K562 (cell line): ENCODE measurements around the gene BCAS4. TPM values are rescaled to one million over a fixed set of nuclear protein-coding genes. Genes with fewer than 3 reads are reported as not detected.
A peak's percentile ranks its signal among the peaks of the same experiment; 100 is the strongest.

ENCODE experiments used
- ARHGAP35 ChIP-seq: fragments of 450-650 bp; IDR thresholded peaks from 2 replicates; pipeline ENCODE4 v1.6.1; 2018; ENCODE audit not compliant: partially characterized antibody
- ESRRB ChIP-seq: fragments of 250-450 bp; sonication (Bioruptor Pico); IDR thresholded peaks from 2 replicates; pipeline ENCODE4 v1.5.0; 2020; ENCODE audit warnings: mild to moderate bottlenecking, moderate library complexity, borderline replicate concordance
- KLF10 ChIP-seq: fragments of 250-450 bp; sonication (Bioruptor Pico); IDR thresholded peaks from 2 replicates; pipeline ENCODE4 v1.6.1; 2021; ENCODE audit warnings: matching md5 sums
- NBN ChIP-seq: fragments of 450-650 bp; IDR thresholded peaks from 2 replicates; pipeline ENCODE4 v1.6.1; 2016; ENCODE audit warnings: low read depth, mild to moderate bottlenecking
- NR2F6 ChIP-seq: fragments of 450-650 bp; formaldehyde crosslinking; IDR thresholded peaks from 2 replicates; pipeline ENCODE4 v1.4.0; 2020; ENCODE audit warnings: mild to moderate bottlenecking
- POLR2B ChIP-seq: fragments of 450-650 bp; IDR thresholded peaks from 2 replicates; pipeline ENCODE4 v1.6.1; 2018; ENCODE audit warnings: low read depth; ENCODE audit not compliant: partially characterized antibody
- THAP7 ChIP-seq: fragments of 250-450 bp; sonication (Bioruptor Pico); IDR thresholded peaks from 2 replicates; pipeline ENCODE4 v1.5.0; 2021
- ZBTB17 ChIP-seq: fragments of 450-650 bp; formaldehyde crosslinking; IDR thresholded peaks from 2 replicates; pipeline ENCODE4 v1.4.0; 2020; ENCODE audit warnings: mild to moderate bottlenecking
- ZNF232 ChIP-seq: sonication (generic); formaldehyde crosslinking; IDR thresholded peaks from 2 replicates; pipeline ENCODE4 v1.8.0; 2022; ENCODE audit warnings: mild to moderate bottlenecking, missing genetic modification reagents
- ZNF311 ChIP-seq: fragments of 250-450 bp; sonication (Bioruptor Pico); IDR thresholded peaks from 2 replicates; pipeline ENCODE4 v1.4.0; 2020; ENCODE audit warnings: mild to moderate bottlenecking, moderate library complexity
- ZNF445 ChIP-seq: fragments of 250-450 bp; sonication (Bioruptor Pico); IDR thresholded peaks from 2 replicates; pipeline ENCODE4 v1.4.0; 2020; ENCODE audit warnings: low read depth, mild to moderate bottlenecking, moderate library complexity
- ZNF561 ChIP-seq: fragments of 450-650 bp; formaldehyde crosslinking; conservative IDR thresholded peaks from 2 replicates; pipeline ENCODE4 v1.4.0; 2020; ENCODE audit warnings: mild to moderate bottlenecking, moderate library complexity
- ZNF668 ChIP-seq: fragments of 250-450 bp; sonication (Bioruptor Pico); IDR thresholded peaks from 2 replicates; pipeline ENCODE4 v1.8.0; 2022; ENCODE audit warnings: mild to moderate bottlenecking, inconsistent platforms
- ZNF696 ChIP-seq: fragments of 250-450 bp; sonication (Bioruptor Pico); conservative IDR thresholded peaks from 2 replicates; pipeline ENCODE4 v1.4.0; 2020; ENCODE audit warnings: mild to moderate bottlenecking, moderate library complexity
- polyA plus RNA-seq, 8 experiments: library from polyadenylated mRNA; depleted of rRNA in 4 of 8; stranded (reverse) in 5 of 8; unstranded in 3 of 8; fragments of >200 nt; fragmentation: Nextera tagmentation in 2 of 8; fragmentation: Illumina TruSeq in 1 of 8; extraction: Ambion mirVana in 2 of 8; extraction: Trizol in 1 of 8; gene quantifications; 2 replicates each; pipeline versions ENCODE4 v1.2.1 to v1.2.3, GENCODE V29; 2011 to 2014; ENCODE audit warnings: inconsistent platforms in 1 of 8, missing spikeins in 1 of 8
- total RNA-seq, 7 experiments: library from RNA; depleted of rRNA in 6 of 7; stranded (reverse); fragments of >200 nt in 6 of 7; fragmentation: Illumina TruSeq in 2 of 7; extraction: Trizol in 2 of 7; gene quantifications; 2 replicates each; pipeline versions ENCODE4 v1.2.1 to v1.2.3, GENCODE V29; 2011 to 2021; ENCODE audit warnings: low replicate concordance in 1 of 7
- TF ChIP-seq, protein P1 (sequence below): fragments of 450-650 bp; IDR thresholded peaks from 2 replicates; pipeline ENCODE4 v1.6.1; 2016; ENCODE audit warnings: low read depth
- TF ChIP-seq, protein P2 (sequence below): fragments of 450-650 bp; formaldehyde crosslinking; IDR thresholded peaks from 2 replicates; pipeline ENCODE4 v1.4.0; 2020; ENCODE audit warnings: mild to moderate bottlenecking, moderate library complexity
- TF ChIP-seq, protein P3 (sequence below): fragments of 200-800 bp; sonication (Bioruptor generic); IDR thresholded peaks from 2 replicates; pipeline ENCODE4 v1.6.1; 2017; ENCODE audit warnings: missing genetic modification characterization, missing compliant biosample characterization

BCAS4 gene
- total and polyA plus RNA-seq, 9 of the 15 experiments (the other 6 are each of a cell fraction or from before 2014, with no cell fraction given): 0.15 to 2.3 (median 0.47) TPM

GRCh38 chr20:50790651-50791277 is 4.1 kb upstream of the BCAS4 start (continued):
- TF ChIP-seq, protein P1, sequence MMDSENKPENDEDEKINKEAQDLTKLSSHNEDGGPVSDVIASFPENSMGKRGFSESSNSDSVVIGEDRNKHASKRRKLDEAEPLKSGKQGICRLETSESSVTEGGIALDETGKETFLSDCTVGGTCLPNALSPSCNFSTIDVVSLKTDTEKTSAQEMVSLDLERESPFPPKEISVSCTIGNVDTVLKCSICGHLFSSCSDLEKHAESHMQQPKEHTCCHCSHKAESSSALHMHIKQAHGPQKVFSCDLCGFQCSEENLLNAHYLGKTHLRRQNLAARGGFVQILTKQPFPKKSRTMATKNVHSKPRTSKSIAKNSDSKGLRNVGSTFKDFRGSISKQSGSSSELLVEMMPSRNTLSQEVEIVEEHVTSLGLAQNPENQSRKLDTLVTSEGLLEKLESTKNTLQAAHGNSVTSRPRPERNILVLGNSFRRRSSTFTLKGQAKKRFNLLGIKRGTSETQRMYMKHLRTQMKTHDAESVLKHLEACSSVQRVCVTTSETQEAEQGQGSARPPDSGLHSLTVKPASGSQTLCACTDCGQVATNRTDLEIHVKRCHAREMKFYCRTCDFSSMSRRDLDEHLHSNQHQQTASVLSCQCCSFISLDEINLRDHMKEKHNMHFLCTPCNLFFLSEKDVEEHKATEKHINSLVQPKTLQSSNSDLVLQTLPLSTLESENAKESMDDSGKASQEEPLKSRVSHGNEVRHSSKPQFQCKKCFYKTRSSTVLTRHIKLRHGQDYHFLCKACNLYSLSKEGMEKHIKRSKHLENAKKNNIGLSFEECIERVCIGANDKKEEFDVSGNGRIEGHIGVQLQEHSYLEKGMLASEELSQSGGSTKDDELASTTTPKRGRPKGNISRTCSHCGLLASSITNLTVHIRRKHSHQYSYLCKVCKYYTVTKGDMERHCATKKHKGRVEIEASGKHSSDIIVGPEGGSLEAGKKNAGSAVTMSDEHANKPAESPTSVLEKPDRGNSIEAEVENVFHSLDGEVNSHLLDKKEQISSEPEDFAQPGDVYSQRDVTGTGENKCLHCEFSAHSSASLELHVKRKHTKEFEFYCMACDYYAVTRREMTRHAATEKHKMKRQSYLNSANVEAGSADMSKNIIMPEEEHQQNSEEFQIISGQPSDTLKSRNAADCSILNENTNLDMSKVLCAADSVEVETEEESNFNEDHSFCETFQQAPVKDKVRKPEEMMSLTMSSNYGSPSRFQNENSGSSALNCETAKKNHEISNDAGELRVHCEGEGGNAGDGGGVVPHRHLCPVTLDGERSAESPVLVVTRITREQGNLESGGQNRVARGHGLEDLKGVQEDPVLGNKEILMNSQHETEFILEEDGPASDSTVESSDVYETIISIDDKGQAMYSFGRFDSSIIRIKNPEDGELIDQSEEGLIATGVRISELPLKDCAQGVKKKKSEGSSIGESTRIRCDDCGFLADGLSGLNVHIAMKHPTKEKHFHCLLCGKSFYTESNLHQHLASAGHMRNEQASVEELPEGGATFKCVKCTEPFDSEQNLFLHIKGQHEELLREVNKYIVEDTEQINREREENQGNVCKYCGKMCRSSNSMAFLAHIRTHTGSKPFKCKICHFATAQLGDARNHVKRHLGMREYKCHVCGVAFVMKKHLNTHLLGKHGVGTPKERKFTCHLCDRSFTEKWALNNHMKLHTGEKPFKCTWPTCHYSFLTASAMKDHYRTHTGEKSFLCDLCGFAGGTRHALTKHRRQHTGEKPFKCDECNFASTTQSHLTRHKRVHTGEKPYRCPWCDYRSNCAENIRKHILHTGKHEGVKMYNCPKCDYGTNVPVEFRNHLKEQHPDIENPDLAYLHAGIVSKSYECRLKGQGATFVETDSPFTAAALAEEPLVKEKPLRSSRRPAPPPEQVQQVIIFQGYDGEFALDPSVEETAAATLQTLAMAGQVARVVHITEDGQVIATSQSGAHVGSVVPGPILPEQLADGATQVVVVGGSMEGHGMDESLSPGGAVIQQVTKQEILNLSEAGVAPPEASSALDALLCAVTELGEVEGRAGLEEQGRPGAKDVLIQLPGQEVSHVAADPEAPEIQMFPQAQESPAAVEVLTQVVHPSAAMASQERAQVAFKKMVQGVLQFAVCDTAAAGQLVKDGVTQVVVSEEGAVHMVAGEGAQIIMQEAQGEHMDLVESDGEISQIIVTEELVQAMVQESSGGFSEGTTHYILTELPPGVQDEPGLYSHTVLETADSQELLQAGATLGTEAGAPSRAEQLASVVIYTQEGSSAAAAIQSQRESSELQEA: no peak
- no peak for TF ChIP-seq ZNF232 (CRISPR knock-in tag)
- no peak for TF ChIP-seq THAP7 (CRISPR knock-in tag)
- no peak for TF ChIP-seq ZNF561 (CRISPR knock-in tag)
- peak; percentile 51; the same call in 1 of the 2 replicates for TF ChIP-seq ZNF311 (CRISPR knock-in tag)
- TF ChIP-seq, protein P2, sequence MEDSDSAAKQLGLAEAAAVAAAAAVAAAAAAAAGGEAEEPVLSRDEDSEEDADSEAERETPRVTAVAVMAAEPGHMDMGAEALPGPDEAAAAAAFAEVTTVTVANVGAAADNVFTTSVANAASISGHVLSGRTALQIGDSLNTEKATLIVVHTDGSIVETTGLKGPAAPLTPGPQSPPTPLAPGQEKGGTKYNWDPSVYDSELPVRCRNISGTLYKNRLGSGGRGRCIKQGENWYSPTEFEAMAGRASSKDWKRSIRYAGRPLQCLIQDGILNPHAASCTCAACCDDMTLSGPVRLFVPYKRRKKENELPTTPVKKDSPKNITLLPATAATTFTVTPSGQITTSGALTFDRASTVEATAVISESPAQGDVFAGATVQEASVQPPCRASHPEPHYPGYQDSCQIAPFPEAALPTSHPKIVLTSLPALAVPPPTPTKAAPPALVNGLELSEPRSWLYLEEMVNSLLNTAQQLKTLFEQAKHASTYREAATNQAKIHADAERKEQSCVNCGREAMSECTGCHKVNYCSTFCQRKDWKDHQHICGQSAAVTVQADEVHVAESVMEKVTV (CRISPR knock-in tag): 0 out of 2 replicates have a peak, but pooled peaks have one; percentile 10
- peak; percentile 15; the same call in 1 of the 2 replicates for TF ChIP-seq ZNF445
- peak; percentile 36; the same call in 1 of the 2 replicates for TF ChIP-seq NBN
- TF ChIP-seq, protein P3, sequence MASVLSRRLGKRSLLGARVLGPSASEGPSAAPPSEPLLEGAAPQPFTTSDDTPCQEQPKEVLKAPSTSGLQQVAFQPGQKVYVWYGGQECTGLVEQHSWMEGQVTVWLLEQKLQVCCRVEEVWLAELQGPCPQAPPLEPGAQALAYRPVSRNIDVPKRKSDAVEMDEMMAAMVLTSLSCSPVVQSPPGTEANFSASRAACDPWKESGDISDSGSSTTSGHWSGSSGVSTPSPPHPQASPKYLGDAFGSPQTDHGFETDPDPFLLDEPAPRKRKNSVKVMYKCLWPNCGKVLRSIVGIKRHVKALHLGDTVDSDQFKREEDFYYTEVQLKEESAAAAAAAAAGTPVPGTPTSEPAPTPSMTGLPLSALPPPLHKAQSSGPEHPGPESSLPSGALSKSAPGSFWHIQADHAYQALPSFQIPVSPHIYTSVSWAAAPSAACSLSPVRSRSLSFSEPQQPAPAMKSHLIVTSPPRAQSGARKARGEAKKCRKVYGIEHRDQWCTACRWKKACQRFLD (CRISPR knock-in tag): peak; percentile 94
- TF ChIP-seq ARHGAP35: no peak
- no peak for TF ChIP-seq ZNF696 (CRISPR knock-in tag)
- peak; percentile 17; the same call in 1 of the 2 replicates for TF ChIP-seq NR2F6
- peak; percentile 85 for TF ChIP-seq ZBTB17
- TF ChIP-seq ESRRB (CRISPR knock-in tag): no peak
- 0 out of 2 replicates have a peak, but pooled peaks have one; percentile 8 for TF ChIP-seq ZNF668 (CRISPR knock-in tag)
- no peak for TF ChIP-seq KLF10 (CRISPR knock-in tag)
- peak; percentile 58 for TF ChIP-seq POLR2B
